HL-60/S4 (cell line): Measurements from ENCODE around the gene MUSK.

Experiments
- in situ Hi-C: fragments of 300-500 bp; cut with MboI; formaldehyde crosslinking; loops from 2 replicates; pipeline ENCODE4 v1.14.3; 2022; ENCODE audit warnings: low sequenced_read_pairs

Gene MUSK

GRCh38 chr9:110668570-110669167 lies at the start of gene MUSK:
Gene MUSK, plus strand, starts transcription at chr9:110668791. Its CDS starts 114 bp downstream, at chr9:110668905.
- in situ Hi-C loops: no loop called here

GRCh38 chr9:110619831-110620230 lies 48.8 kb upstream of the MUSK start:
- in situ Hi-C loops: loop anchor here (25.0 kb wide), 2 partner anchors 433 to 733 kb away; no protein-coding TSS in a partner anchor

- in situ Hi-C loops: loop anchor here (25.0 kb wide), 2 partner anchors 433 to 733 kb away; no protein-coding TSS in a partner anchor
Observed at GRCh38 chr9:110620726-110621125, 47.9 kb upstream of the MUSK start.

- in situ Hi-C loops: loop anchor here (25.0 kb wide), 2 partner anchors 435 to 735 kb away; no protein-coding TSS in a partner anchor
Observed at GRCh38 chr9:110622368-110622767, 46.2 kb upstream of the MUSK start.

- in situ Hi-C loops: loop anchor here (25.0 kb wide), 2 partner anchors 436 to 736 kb away; no protein-coding TSS in a partner anchor
Observed at GRCh38 chr9:110623462-110624025, 45.0 kb upstream of the MUSK start.

- in situ Hi-C loops: no loop called here
Observed at GRCh38 chr9:110626101-110626829, 42.3 kb upstream of the MUSK start.

- in situ Hi-C loops: no loop called here
Observed at GRCh38 chr9:110635589-110635988, 33.0 kb upstream of the MUSK start.

GRCh38 chr9:110638381-110638954 lies 30.1 kb upstream of the MUSK start:
- in situ Hi-C loops: no loop called here

GRCh38 chr9:110640736-110641135 lies 27.9 kb upstream of the MUSK start:
- in situ Hi-C loops: no loop called here

- in situ Hi-C loops: no loop called here
Observed at GRCh38 chr9:110641293-110641692, 27.3 kb upstream of the MUSK start.

GRCh38 chr9:110648696-110649095 lies 19.9 kb upstream of the MUSK start:
- in situ Hi-C loops: no loop called here

- in situ Hi-C loops: no loop called here
Observed at GRCh38 chr9:110650261-110650660, 18.3 kb upstream of the MUSK start.

GRCh38 chr9:110650991-110651411 lies 17.6 kb upstream of the MUSK start:
- in situ Hi-C loops: no loop called here

- in situ Hi-C loops: no loop called here
Observed at GRCh38 chr9:110655754-110656641, 12.6 kb upstream of the MUSK start.

GRCh38 chr9:110659891-110660541 lies 8.6 kb upstream of the MUSK start:
- in situ Hi-C loops: no loop called here

GRCh38 chr9:110669433-110669832 lies 842 bp downstream of the MUSK start:
- in situ Hi-C loops: no loop called here

- in situ Hi-C loops: no loop called here
Observed at GRCh38 chr9:110671849-110672248, 3.3 kb downstream of the MUSK start.

GRCh38 chr9:110672873-110673510 lies 4.4 kb downstream of the MUSK start:
- in situ Hi-C loops: no loop called here

GRCh38 chr9:110687497-110687896 lies 18.9 kb downstream of the MUSK start:
- in situ Hi-C loops: no loop called here

- in situ Hi-C loops: no loop called here
Observed at GRCh38 chr9:110688329-110688728, 19.7 kb downstream of the MUSK start.
